ENCODE results near the gene COL27A1.

The COL27A1 gene

GRCh38 chr9:114109124-114109523, 46.2 kb upstream of the COL27A1 start (continued):
- no peak for TF ChIP-seq ZNF664 (tag by site-specific recombination; IDR thresholded peaks at IDR 0.05)
- TF ChIP-seq, protein P1, sequence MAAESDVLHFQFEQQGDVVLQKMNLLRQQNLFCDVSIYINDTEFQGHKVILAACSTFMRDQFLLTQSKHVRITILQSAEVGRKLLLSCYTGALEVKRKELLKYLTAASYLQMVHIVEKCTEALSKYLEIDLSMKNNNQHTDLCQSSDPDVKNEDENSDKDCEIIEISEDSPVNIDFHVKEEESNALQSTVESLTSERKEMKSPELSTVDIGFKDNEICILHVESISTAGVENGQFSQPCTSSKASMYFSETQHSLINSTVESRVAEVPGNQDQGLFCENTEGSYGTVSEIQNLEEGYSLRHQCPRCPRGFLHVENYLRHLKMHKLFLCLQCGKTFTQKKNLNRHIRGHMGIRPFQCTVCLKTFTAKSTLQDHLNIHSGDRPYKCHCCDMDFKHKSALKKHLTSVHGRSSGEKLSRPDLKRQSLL (tag by site-specific recombination; IDR thresholded peaks at IDR 0.05): no peak
- no peak for TF ChIP-seq ZNF10 (tag by site-specific recombination; IDR thresholded peaks at IDR 0.05)

- no peaks in the 10 kb centered on the region for H3K9me3 ChIP-seq (ENCODE audit: control insufficient read depth, insufficient read depth, low read depth, low read length)
- no peaks in the 10 kb centered on the region for H3K36me3 ChIP-seq (ENCODE audit: control insufficient read depth in 2 of 2, insufficient read depth in 1 of 2, low read length in 2 of 2)
- no peaks in the 10 kb centered on the region for H3K4me1 ChIP-seq (ENCODE audit: control insufficient read depth, insufficient read depth, low read length)
- H3K4me3 ChIP-seq (ENCODE audit: low read depth, low read length): no peak overlapping the region
- TF ChIP-seq ZNF621 (tag by site-specific recombination; IDR thresholded peaks at IDR 0.05) (no peak), ZNF629 (tag by site-specific recombination; IDR thresholded peaks at IDR 0.05) (no peak), ZNF202 (tag by site-specific recombination; IDR thresholded peaks at IDR 0.05; ENCODE audit: borderline replicate concordance) (no peak), ZNF140 (tag by site-specific recombination; IDR thresholded peaks at IDR 0.05) (no peak), YY2 (tag by site-specific recombination; IDR thresholded peaks at IDR 0.05) (no peak), MZF1 (tag by site-specific recombination; IDR thresholded peaks at IDR 0.05; ENCODE audit: borderline replicate concordance) (no peak), ZBTB20 (tag by site-specific recombination; IDR thresholded peaks at IDR 0.05) (no peak), KLF9 (tag by site-specific recombination; IDR thresholded peaks at IDR 0.05; ENCODE audit: low read depth) (no peak), RBAK (tag by site-specific recombination; IDR thresholded peaks at IDR 0.05) (no peak), FEZF1 (tag by site-specific recombination; IDR thresholded peaks at IDR 0.05) (no peak), ELK4 (IDR thresholded peaks at IDR 0.05; ENCODE audit: borderline replicate concordance, low read depth, low read length) (no peak)
- TF ChIP-seq, protein P2, sequence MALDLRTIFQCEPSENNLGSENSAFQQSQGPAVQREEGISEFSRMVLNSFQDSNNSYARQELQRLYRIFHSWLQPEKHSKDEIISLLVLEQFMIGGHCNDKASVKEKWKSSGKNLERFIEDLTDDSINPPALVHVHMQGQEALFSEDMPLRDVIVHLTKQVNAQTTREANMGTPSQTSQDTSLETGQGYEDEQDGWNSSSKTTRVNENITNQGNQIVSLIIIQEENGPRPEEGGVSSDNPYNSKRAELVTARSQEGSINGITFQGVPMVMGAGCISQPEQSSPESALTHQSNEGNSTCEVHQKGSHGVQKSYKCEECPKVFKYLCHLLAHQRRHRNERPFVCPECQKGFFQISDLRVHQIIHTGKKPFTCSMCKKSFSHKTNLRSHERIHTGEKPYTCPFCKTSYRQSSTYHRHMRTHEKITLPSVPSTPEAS (tag by site-specific recombination; IDR thresholded peaks at IDR 0.05): no peak
- CTCF ChIA-PET: interaction anchor here (0.7 to 10.8 kb wide), 10 partner anchors 8 to 201 kb away, joined by 3 to 225 read pairs (median 5); partner anchors contain the start of gene COL27A1
- POLR2A ChIA-PET: no interaction called here
- no peak overlapping the region for H3K27ac ChIP-seq (ENCODE audit: extremely low read depth, low read depth, low read length)
Observed at GRCh38 chr9:114110180-114110579, 45.2 kb upstream of the COL27A1 start.

DNA sequence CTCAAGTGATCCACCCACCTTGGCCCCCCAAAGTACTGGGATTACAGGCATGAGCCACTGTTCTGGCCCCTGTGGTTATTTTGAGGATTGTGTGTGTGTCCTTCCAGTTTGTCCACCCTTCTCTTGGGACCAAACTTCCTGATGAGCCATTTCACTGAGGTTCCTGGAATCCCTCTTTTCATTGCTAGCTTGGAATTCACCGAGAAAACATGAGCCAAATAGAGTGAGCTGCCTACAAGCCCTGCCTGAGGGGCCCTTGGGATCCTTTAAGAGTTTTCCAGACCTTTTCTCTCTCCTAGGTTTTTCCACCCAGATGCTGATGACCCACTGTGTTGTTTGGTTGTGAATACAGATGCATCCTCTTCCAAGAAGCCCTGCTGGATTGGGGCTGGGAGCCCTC, 43.0 kb upstream of the COL27A1 start:
- TF ChIP-seq KLF10 (tag by site-specific recombination; IDR thresholded peaks at IDR 0.05) (no peak), ZNF157 (tag by site-specific recombination; IDR thresholded peaks at IDR 0.05) (no peak)
- TF ChIP-seq, protein P3, sequence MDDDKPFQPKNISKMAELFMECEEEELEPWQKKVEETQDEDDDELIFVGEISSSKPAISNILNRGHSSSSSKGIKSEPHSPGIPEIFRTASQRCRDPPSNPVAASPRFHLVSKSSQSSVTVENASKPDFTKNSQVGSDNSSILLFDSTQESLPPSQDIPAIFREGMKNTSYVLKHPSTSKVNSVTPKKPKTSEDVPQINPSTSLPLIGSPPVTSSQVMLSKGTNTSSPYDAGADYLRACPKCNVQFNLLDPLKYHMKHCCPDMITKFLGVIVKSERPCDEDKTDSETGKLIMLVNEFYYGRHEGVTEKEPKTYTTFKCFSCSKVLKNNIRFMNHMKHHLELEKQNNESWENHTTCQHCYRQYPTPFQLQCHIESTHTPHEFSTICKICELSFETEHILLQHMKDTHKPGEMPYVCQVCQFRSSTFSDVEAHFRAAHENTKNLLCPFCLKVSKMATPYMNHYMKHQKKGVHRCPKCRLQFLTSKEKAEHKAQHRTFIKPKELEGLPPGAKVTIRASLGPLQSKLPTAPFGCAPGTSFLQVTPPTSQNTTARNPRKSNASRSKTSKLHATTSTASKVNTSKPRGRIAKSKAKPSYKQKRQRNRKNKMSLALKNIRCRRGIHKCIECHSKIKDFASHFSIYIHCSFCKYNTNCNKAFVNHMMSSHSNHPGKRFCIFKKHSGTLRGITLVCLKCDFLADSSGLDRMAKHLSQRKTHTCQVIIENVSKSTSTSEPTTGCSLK (tag by site-specific recombination; IDR thresholded peaks at IDR 0.05): no peak
- TF ChIP-seq, protein P4, sequence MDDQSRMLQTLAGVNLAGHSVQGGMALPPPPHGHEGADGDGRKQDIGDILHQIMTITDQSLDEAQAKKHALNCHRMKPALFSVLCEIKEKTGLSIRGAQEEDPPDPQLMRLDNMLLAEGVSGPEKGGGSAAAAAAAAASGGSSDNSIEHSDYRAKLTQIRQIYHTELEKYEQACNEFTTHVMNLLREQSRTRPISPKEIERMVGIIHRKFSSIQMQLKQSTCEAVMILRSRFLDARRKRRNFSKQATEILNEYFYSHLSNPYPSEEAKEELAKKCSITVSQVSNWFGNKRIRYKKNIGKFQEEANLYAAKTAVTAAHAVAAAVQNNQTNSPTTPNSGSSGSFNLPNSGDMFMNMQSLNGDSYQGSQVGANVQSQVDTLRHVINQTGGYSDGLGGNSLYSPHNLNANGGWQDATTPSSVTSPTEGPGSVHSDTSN (CRISPR knock-in tag; IDR thresholded peaks at IDR 0.05): no peak
- no peaks in the 10 kb centered on the region for H3K4me1 ChIP-seq (ENCODE audit: control insufficient read depth, insufficient read depth, low read length)
- H3K4me3 ChIP-seq (ENCODE audit: low read depth, low read length): no peak overlapping the region
- no peak overlapping the region for H3K27ac ChIP-seq (ENCODE audit: extremely low read depth, low read depth, low read length)
- CTCF ChIA-PET: interaction anchor here (0.5 to 10.8 kb wide), 7 partner anchors 8 to 546 kb away, joined by 3 to 139 read pairs (median 4); partner anchors contain the start of gene KIF12
- H3K36me3 ChIP-seq (ENCODE audit: control insufficient read depth in 2 of 2, insufficient read depth in 1 of 2, low read length in 2 of 2): no peaks in the 10 kb centered on the region
- POLR2A ChIA-PET: no interaction called here
- no peaks in the 10 kb centered on the region for H3K9me3 ChIP-seq (ENCODE audit: control insufficient read depth, insufficient read depth, low read depth, low read length)

Data from HEK293 (cell line).